ENCODE measurements around the gene SLC25A11. TPM values are rescaled to one million over a fixed set of nuclear protein-coding genes. Genes with fewer than 3 reads are reported as not detected.

SLC25A11 gene
- total RNA-seq, 1 donor from 2014 or later, result 72.2 TPM

DNA sequence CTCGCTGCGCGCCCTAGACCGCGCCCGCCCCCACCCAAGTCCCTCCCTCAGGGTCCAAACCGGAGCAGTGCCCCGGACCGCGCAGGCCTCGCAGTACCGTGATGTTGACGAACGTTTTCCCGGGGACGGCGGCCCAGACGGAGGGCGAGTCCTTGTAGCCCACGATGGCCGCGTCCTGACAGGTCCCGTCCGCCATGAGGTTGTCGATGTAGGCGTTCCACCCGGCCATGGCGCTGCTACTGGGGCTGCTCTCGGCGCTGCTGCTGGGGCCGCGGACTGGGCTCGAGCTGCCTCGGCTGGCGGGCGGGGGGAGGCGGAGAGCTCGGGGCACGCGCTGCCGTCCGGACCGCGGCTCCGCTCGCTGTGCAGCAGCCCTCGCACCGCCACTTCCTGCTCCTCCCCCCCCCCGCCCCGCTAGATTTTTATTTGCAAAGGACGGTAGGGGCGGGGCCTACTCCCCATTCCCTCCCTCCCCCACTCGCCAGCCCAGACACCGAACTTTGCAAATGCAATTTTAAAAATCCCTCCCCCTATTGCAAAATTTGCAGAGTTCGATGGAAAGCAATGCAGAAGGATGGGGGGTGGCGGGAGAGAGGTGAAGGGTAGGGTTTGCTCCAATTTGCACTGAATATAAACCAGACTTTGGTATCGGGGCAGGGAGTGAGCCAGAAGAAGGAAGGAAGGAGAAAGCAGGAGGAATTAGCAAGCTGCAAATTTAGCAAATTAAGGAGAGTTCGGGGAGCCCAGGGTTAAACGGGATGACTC, 8.5 kb upstream of the SLC25A11 start, which contains the start of gene PFN1:
Gene PFN1 (minus strand): TSS at position 365 of the 765 bp plus-strand sequence. CDS start 136 bp downstream, at position 229.
- Mint-ChIP-seq H3K4me3 (ENCODE audit: unreplicated experiment) (peak within 1 kb of the TSS; percentile 100), H3K4me1 (ENCODE audit: low read depth, unreplicated experiment) (peaks cover 29% of the 10 kb centered on the region), H3K27me3 (ENCODE audit: unreplicated experiment) (peaks cover 5% of the 10 kb centered on the region), H3K9me3 (ENCODE audit: unreplicated experiment) (peaks cover 10% of the 10 kb centered on the region), H3K36me3 (ENCODE audit: unreplicated experiment) (peaks cover 5% of the 10 kb centered on the region), H3K27ac (ENCODE audit: unreplicated experiment) (peak within 1 kb of the TSS; percentile 98)
- peak; percentile 84 for DNase-seq
- TF ChIP-seq, protein P1, sequence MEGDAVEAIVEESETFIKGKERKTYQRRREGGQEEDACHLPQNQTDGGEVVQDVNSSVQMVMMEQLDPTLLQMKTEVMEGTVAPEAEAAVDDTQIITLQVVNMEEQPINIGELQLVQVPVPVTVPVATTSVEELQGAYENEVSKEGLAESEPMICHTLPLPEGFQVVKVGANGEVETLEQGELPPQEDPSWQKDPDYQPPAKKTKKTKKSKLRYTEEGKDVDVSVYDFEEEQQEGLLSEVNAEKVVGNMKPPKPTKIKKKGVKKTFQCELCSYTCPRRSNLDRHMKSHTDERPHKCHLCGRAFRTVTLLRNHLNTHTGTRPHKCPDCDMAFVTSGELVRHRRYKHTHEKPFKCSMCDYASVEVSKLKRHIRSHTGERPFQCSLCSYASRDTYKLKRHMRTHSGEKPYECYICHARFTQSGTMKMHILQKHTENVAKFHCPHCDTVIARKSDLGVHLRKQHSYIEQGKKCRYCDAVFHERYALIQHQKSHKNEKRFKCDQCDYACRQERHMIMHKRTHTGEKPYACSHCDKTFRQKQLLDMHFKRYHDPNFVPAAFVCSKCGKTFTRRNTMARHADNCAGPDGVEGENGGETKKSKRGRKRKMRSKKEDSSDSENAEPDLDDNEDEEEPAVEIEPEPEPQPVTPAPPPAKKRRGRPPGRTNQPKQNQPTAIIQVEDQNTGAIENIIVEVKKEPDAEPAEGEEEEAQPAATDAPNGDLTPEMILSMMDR (IDR thresholded peaks at IDR 0.05; ENCODE audit: partially characterized antibody, unreplicated experiment), result no peak

DNA sequence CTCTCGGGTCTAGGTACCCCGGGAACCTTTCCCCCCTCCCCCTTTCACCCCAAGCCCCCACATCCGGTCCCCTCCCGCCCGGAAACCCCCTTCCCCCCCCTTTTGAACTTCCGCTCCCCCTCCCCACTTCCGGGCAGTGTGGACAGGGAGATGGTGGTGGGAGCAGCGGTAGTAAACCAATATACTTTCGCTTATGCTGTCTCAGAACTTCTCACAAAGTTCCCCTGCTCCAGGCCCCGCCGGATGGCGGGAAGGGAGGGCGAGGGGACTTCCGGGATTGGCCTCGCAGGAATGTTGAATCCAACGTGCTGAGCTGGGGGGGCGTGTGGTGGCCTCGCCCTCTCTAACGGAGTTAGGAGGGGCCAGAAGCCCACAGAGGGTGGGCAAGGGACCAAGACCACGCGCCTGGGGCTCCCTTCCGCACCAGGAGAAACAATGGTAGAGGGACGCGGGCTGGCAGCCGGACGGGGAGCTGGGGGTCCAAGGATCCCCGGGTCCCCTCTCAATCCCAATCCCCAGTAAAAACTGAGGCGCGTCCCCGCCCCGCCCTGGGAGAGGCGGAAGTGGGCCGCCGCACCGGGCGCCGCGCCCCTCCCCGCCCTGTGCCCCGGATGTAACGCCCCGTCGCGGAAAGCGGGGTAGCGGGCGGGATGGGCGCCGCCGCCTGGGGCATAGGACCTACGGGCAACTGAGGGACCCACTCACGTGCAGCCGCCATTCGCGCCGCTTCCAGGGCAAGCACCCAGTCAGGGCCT, 7.7 kb upstream of the SLC25A11 start:
- Mint-ChIP-seq H3K9me3 (ENCODE audit: unreplicated experiment) (peaks cover 8% of the 10 kb centered on the region), H3K36me3 (ENCODE audit: unreplicated experiment) (peaks cover 5% of the 10 kb centered on the region)
- peak; percentile 71 for DNase-seq

DNA sequence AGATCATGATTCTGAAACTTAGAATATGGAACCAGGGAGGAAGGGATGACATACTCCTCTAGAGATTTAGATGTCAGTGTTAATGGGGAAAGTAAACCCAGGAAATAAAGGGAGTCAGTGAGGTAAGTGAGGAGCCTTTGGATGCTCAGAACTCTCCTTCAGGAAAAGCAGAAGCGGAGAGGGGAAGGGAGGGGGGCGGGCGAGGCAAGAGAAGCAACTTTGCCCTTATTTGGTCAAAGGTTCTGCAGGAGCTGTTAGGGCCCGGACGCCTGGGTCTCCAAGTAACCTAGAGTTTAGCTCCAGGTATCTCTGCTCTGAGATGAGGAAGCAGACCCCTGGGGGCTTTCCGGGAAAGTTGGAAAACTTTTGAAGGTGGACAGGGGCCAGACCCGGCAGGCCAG, 7.2 kb upstream of the SLC25A11 start:
- Mint-ChIP-seq H3K36me3 (ENCODE audit: unreplicated experiment) (peaks cover 5% of the 10 kb centered on the region), H3K9me3 (ENCODE audit: unreplicated experiment) (peaks cover 8% of the 10 kb centered on the region), H3K4me1 (ENCODE audit: low read depth, unreplicated experiment) (peaks cover 26% of the 10 kb centered on the region), H3K27ac (ENCODE audit: unreplicated experiment) (peak overlapping the region; percentile 68), H3K27me3 (ENCODE audit: unreplicated experiment) (peaks cover 3% of the 10 kb centered on the region), H3K4me3 (ENCODE audit: unreplicated experiment) (peak overlapping the region; percentile 95)
- TF ChIP-seq, protein P1 (IDR thresholded peaks at IDR 0.05; ENCODE audit: partially characterized antibody, unreplicated experiment), result no peak
- DNase-seq, result no peak

More for the DNA sequence above, 7.7 kb upstream of the SLC25A11 start:
- Mint-ChIP-seq H3K4me3 (ENCODE audit: unreplicated experiment) (peak overlapping the region; percentile 95), H3K27me3 (ENCODE audit: unreplicated experiment) (peaks cover 3% of the 10 kb centered on the region), H3K27ac (ENCODE audit: unreplicated experiment) (no peak overlapping the region), H3K4me1 (ENCODE audit: low read depth, unreplicated experiment) (peaks cover 25% of the 10 kb centered on the region)
- TF ChIP-seq, protein P1 (IDR thresholded peaks at IDR 0.05; ENCODE audit: partially characterized antibody, unreplicated experiment), result no peak

DNA sequence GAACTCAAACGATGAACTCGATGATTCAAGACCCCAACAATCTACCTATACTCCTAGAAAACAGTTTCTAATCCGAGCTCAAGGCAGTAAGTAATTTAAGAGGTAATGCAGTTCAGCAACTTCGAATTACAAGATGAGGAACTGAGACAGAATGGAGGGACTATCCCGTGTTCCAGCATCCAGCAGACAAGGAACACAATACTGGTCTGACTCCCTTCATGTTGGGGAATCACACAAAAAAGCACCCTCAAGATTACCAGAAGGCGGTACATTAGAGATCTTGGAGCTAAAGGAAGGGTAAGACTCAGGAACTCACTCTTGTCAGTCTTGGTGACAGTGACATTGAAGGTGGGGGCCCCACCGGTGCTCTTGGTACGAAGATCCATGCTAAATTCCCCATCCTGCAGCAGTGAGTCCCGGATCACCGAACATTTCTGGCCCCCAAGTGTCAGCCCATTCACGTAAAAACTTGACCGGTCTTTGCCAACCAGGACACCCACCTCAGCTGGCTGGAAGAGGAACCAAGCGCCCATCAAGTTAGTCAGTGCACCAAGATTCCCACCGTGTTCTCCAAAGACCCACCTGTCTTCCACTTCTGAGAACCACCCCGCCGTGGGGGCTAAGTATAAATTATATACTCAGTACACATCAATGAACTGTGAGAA, 6.6 kb upstream of the SLC25A11 start:
- DNase-seq, result no peak
- Mint-ChIP-seq H3K9me3 (ENCODE audit: unreplicated experiment) (peaks cover 8% of the 10 kb centered on the region), H3K4me1 (ENCODE audit: low read depth, unreplicated experiment) (peaks cover 24% of the 10 kb centered on the region), H3K27me3 (ENCODE audit: unreplicated experiment) (peaks cover 3% of the 10 kb centered on the region), H3K4me3 (ENCODE audit: unreplicated experiment) (peak overlapping the region; percentile 95), H3K36me3 (ENCODE audit: unreplicated experiment) (peaks cover 5% of the 10 kb centered on the region), H3K27ac (ENCODE audit: unreplicated experiment) (peak overlapping the region; percentile 91)
- TF ChIP-seq, protein P1 (IDR thresholded peaks at IDR 0.05; ENCODE audit: partially characterized antibody, unreplicated experiment), result no peak
